H9 (cell line): ENCODE results near the gene PRG2. TPM values are rescaled to one million over a fixed set of nuclear protein-coding genes. Genes with fewer than 3 reads are reported as not detected.
A peak's percentile ranks its signal among the peaks of the same experiment; 100 is the strongest.
"Not testable (repeated sequence)": the region's sequence is repeated elsewhere in the genome, so short reads cannot be mapped to it uniquely, and the experiment has no call there.

Experiments used
- DNase-seq: peaks from one replicate; pipeline ENCODE4 v3.0.0-alpha.2; 2017
- H2AFZ ChIP-seq: one replicate; pipeline ENCODE4 v1.6.1; 2013; ENCODE audit warnings: mild to moderate bottlenecking, low read length, control low read depth, moderate library complexity
- H2AK5ac ChIP-seq: 2 replicates; pipeline ENCODE4 v1.6.1; 2013; ENCODE audit warnings: low read length, control low read depth, mixed read lengths; ENCODE audit not compliant: insufficient read length
- H2BK120ac ChIP-seq: one replicate; pipeline ENCODE4 v1.6.1; 2013; ENCODE audit warnings: low read depth, mild to moderate bottlenecking, low read length, control low read depth, inconsistent platforms; ENCODE audit not compliant: poor library complexity, severe bottlenecking
- H2BK12ac ChIP-seq: 2 replicates; pipeline ENCODE4 v1.6.1; 2013; ENCODE audit warnings: low read length, control low read depth, mixed read lengths, low read depth; ENCODE audit not compliant: insufficient read length
- H2BK15ac ChIP-seq: 2 replicates; pipeline ENCODE4 v1.6.1; 2013; ENCODE audit warnings: low read depth, low read length, control low read depth
- H2BK20ac ChIP-seq: one replicate; pipeline ENCODE4 v1.6.1; 2013; ENCODE audit warnings: low read depth, mild to moderate bottlenecking, low read length, control low read depth, inconsistent platforms; ENCODE audit not compliant: poor library complexity, severe bottlenecking
- H2BK5ac ChIP-seq: 2 replicates; pipeline ENCODE4 v1.6.1; 2013; ENCODE audit warnings: low read length, control low read depth, mixed read lengths; ENCODE audit not compliant: insufficient read length
- H3K14ac ChIP-seq: 2 replicates; pipeline ENCODE4 v1.6.1; 2013; ENCODE audit warnings: low read length, control low read depth; ENCODE audit not compliant: insufficient read depth
- H3K18ac ChIP-seq: 2 replicates; pipeline ENCODE4 v1.6.1; 2013; ENCODE audit warnings: low read depth, mild to moderate bottlenecking, mixed read lengths, low read length, control low read depth; ENCODE audit not compliant: insufficient read length
- H3K23ac ChIP-seq: 2 replicates; pipeline ENCODE4 v1.6.1; 2013; ENCODE audit warnings: low read length, control low read depth, mixed read lengths, low read depth; ENCODE audit not compliant: insufficient read length
- H3K23me2 ChIP-seq: 2 replicates; pipeline ENCODE4 v1.6.1; 2013; ENCODE audit warnings: low read depth, mild to moderate bottlenecking, mixed read lengths, low read length, control low read depth; ENCODE audit not compliant: insufficient read length, poor library complexity, severe bottlenecking
- H3K27ac ChIP-seq: 2 replicates; pipeline ENCODE4 v1.5.1; 2013; ENCODE audit warnings: low read length, control low read depth, mixed read lengths, low read depth; ENCODE audit not compliant: insufficient read length
- H3K27me3 ChIP-seq: 2 replicates; pipeline ENCODE4 v1.6.1; 2013; ENCODE audit warnings: low read length, control low read depth, inconsistent platforms; ENCODE audit not compliant: insufficient read depth
- H3K4ac ChIP-seq: 2 replicates; pipeline ENCODE4 v1.6.1; 2013; ENCODE audit warnings: low read depth, mild to moderate bottlenecking, control low read depth, inconsistent platforms, low read length, moderate library complexity
- H3K4me1 ChIP-seq: 2 replicates; pipeline ENCODE4 v1.6.1; 2013; ENCODE audit warnings: low read length, control low read depth, inconsistent platforms; ENCODE audit not compliant: insufficient read depth
- H3K4me2 ChIP-seq: 2 replicates; pipeline ENCODE4 v1.6.1; 2013; ENCODE audit warnings: low read length, control low read depth, mixed read lengths; ENCODE audit not compliant: insufficient read length, insufficient read depth
- H3K56ac ChIP-seq: 2 replicates; pipeline ENCODE4 v1.6.1; 2013; ENCODE audit warnings: low read depth, mild to moderate bottlenecking, mixed read lengths, low read length, control low read depth; ENCODE audit not compliant: insufficient read length
- H3K79me1 ChIP-seq: 2 replicates; pipeline ENCODE4 v1.6.1; 2013; ENCODE audit warnings: low read depth, mild to moderate bottlenecking, moderate library complexity, low read length, control low read depth, inconsistent platforms; ENCODE audit not compliant: insufficient read depth, poor library complexity, severe bottlenecking
- H3K79me2 ChIP-seq: 2 replicates; pipeline ENCODE4 v1.6.1; 2013; ENCODE audit warnings: low read length, control low read depth, inconsistent platforms; ENCODE audit not compliant: insufficient read depth
- H3K9ac ChIP-seq: 2 replicates; pipeline ENCODE4 v1.6.1; 2013; ENCODE audit warnings: low read length, control low read depth, mixed read lengths; ENCODE audit not compliant: insufficient read length; ENCODE audit errors: extremely low read depth
- H3K9me3 ChIP-seq: one replicate; pipeline ENCODE4 v1.6.1; 2013; ENCODE audit warnings: low read depth, low read length, inconsistent platforms; ENCODE audit not compliant: control insufficient read depth
- H3T11ph ChIP-seq: one replicate; pipeline ENCODE4 v1.6.1; 2013; ENCODE audit warnings: mild to moderate bottlenecking, low read length, control low read depth, inconsistent platforms
- H4K20me1 ChIP-seq: one replicate; pipeline ENCODE4 v1.6.1; 2013; ENCODE audit not compliant: control insufficient read depth, insufficient read length, insufficient read depth
- H4K5ac ChIP-seq: 2 replicates; pipeline ENCODE4 v1.6.1; 2013; ENCODE audit warnings: low read depth, mild to moderate bottlenecking, mixed read lengths, low read length, control low read depth; ENCODE audit not compliant: insufficient read length
- H4K8ac ChIP-seq: replicated peaks from 2 replicates; pipeline ENCODE4 v1.6.1; 2013; ENCODE audit warnings: low read length, control low read depth, mixed read lengths, low read depth; ENCODE audit not compliant: insufficient read length
- H4K91ac ChIP-seq: 2 replicates; pipeline ENCODE4 v1.6.1; 2013; ENCODE audit warnings: low read depth, mild to moderate bottlenecking, moderate library complexity, mixed read lengths, low read length, control low read depth; ENCODE audit not compliant: insufficient read length
- H3K27ac Mint-ChIP-seq, 3 experiments: 2 replicates in 2 of 3; 3 replicates in 1 of 3; pipeline ENCODE4 v1.8.0; 2020 to 2021; ENCODE audit warnings: mixed read lengths in 3 of 3, mild to moderate bottlenecking in 1 of 3, moderate library complexity in 1 of 3
- H3K27me3 Mint-ChIP-seq: 2 replicates; pipeline ENCODE4 v1.8.0; 2021; ENCODE audit warnings: low read depth, mild to moderate bottlenecking, moderate library complexity, mixed read lengths
- H3K36me3 Mint-ChIP-seq, 3 experiments: 2 replicates in 2 of 3; 3 replicates in 1 of 3; pipeline ENCODE4 v1.8.0; 2020 to 2021; ENCODE audit warnings: low read depth in 3 of 3, mixed read lengths in 3 of 3; ENCODE audit not compliant: insufficient read depth in 1 of 3
- H3K4me1 Mint-ChIP-seq, 2 experiments: 2 replicates each; pipeline ENCODE4 v1.8.0; 2020; ENCODE audit warnings: mixed read lengths in 2 of 2
- H3K4me3 Mint-ChIP-seq, 2 experiments: 2 replicates in 1 of 2; 3 replicates in 1 of 2; pipeline ENCODE4 v1.8.0; 2020 to 2021; ENCODE audit warnings: mild to moderate bottlenecking in 2 of 2, mixed read lengths in 2 of 2, moderate library complexity in 1 of 2
- H3K9me3 Mint-ChIP-seq, 2 experiments: 2 replicates in 1 of 2; 3 replicates in 1 of 2; pipeline ENCODE4 v1.8.0; 2020; ENCODE audit warnings: mild to moderate bottlenecking in 2 of 2, mixed read lengths in 2 of 2, moderate library complexity in 1 of 2
- CTCF ChIP-seq: fragments of 200-600 bp; sonication (generic); conservative IDR thresholded peaks from 3 replicates; pipeline ENCODE4 v1.8.0; 2021; ENCODE audit warnings: antibody characterized with exemption, mild to moderate bottlenecking
- WGBS: extraction: QIAGEN DNeasy Blood & Tissue Kit; methylation state at CpG from one replicate; pipeline ENCODE4 v1.1.7; 2013; ENCODE audit warnings: missing lambda C conversion rate, low lambda C conversion rate, mixed read lengths; ENCODE audit not compliant: insufficient read length; ENCODE audit errors: extremely low coverage; 5-methylcytosine and 5-hydroxymethylcytosine counted together
- total RNA-seq: library from RNA; stranded (reverse); gene quantifications from 2 replicates; pipeline ENCODE4 v1.2.1, GENCODE V29; 2021

PRG2 gene
- total RNA-seq, 1 experiment from 2014 or later, result not detected

- Histone ChIP-seq H4K91ac (no peak within 1 kb of the TSS), H4K8ac (no peak within 1 kb of the TSS), H3T11ph (no peak within 1 kb of the TSS), H3K14ac (no peak within 1 kb of the TSS), H2AK5ac (no peak within 1 kb of the TSS), H4K20me1 (no peaks in the 10 kb centered on the region), H3K79me2 (peaks cover 10% of the 10 kb centered on the region; the same call in 1 of the 2 replicates), H3K23me2 (peaks cover 6% of the 10 kb centered on the region), H2BK5ac (no peak within 1 kb of the TSS), H2BK120ac (no peak within 1 kb of the TSS), H3K4me2 (no peak within 1 kb of the TSS), H3K9me3 (no peaks in the 10 kb centered on the region), H2AFZ (no peak within 1 kb of the TSS), H3K4me1 (peaks cover 5% of the 10 kb centered on the region; the same call in 1 of the 2 replicates), H3K23ac (no peak within 1 kb of the TSS), H2BK12ac (no peak within 1 kb of the TSS), H3K9ac (no peak within 1 kb of the TSS), H4K5ac (no peak within 1 kb of the TSS), H3K4ac (no peak within 1 kb of the TSS), H2BK20ac (no peak within 1 kb of the TSS), H3K79me1 (peaks cover 7% of the 10 kb centered on the region), H2BK15ac (no peak within 1 kb of the TSS), H3K27ac (no peak within 1 kb of the TSS), H3K27me3 (no peaks in the 10 kb centered on the region), H3K18ac (no peak within 1 kb of the TSS), H3K56ac (no peak within 1 kb of the TSS)
- peaks cover 23% of the 10 kb centered on the region for H3K27me3 Mint-ChIP-seq
- H3K36me3 Mint-ChIP-seq, result peaks cover 8 to 20% (median 17%) of the 10 kb centered on the region in 3 experiments
- no CpG with 5 or more reads among the region's 4 CpGs for WGBS
- peak within 1 kb of the TSS in 1 of 2 experiments; percentile 58; a peak in 2 of 5 replicates for H3K4me3 Mint-ChIP-seq
- no peak within 1 kb of the TSS; a peak in 1 of 7 replicates for H3K27ac Mint-ChIP-seq
- no peak for DNase-seq
- TF ChIP-seq CTCF, result no peak
- no peaks in the 10 kb centered on the region for H3K9me3 Mint-ChIP-seq
- peaks cover 51 to 57% of the 10 kb centered on the region in 2 experiments for H3K4me1 Mint-ChIP-seq
Measured at GRCh38 chr11:57338142-57338541, 52.3 kb downstream of the PRG2 start, which contains the start of gene P2RX3. TSS of gene P2RX3 (plus strand) at chr11:57338352. CDS start at chr11:57338551, 199 bp downstream.

- H3K27me3 ChIP-seq, H3K23ac ChIP-seq, H3K4me1 ChIP-seq, H4K91ac ChIP-seq, H2AK5ac ChIP-seq, H3K18ac ChIP-seq, H2BK12ac ChIP-seq, DNase-seq, H3K56ac ChIP-seq, H3K79me1 ChIP-seq, H3K9ac ChIP-seq, H2BK120ac ChIP-seq, H3K9me3 ChIP-seq, H2BK20ac ChIP-seq, H3K23me2 ChIP-seq, H2BK15ac ChIP-seq, H3K27ac ChIP-seq, H3K14ac ChIP-seq, H4K8ac ChIP-seq, H3T11ph ChIP-seq, H3K4ac ChIP-seq, H3K9me3 Mint-ChIP-seq, H4K20me1 ChIP-seq, H2BK5ac ChIP-seq, H3K4me2 ChIP-seq, H2AFZ ChIP-seq, H4K5ac ChIP-seq, H3K4me3 Mint-ChIP-seq, H3K27ac Mint-ChIP-seq: not testable (repeated sequence)
- Mint-ChIP-seq H3K36me3 (peaks cover 17 to 33% (median 30%) of the 10 kb centered on the region in 3 experiments), H3K4me1 (peaks cover 44 to 50% of the 10 kb centered on the region in 2 experiments), H3K27me3 (peaks cover 23% of the 10 kb centered on the region)
- H3K79me2 ChIP-seq, result peaks cover 10% of the 10 kb centered on the region; the same call in 1 of the 2 replicates
- no CpG with 5 or more reads among the region's 6 CpGs for WGBS
Measured at GRCh38 chr11:57336856-57337255, 53.6 kb downstream of the PRG2 start.
